IPS-20b (cell line): ENCODE measurements around the gene ARRDC5.

Experiments
- H3K27ac ChIP-seq: one replicate; pipeline ENCODE4 v1.5.1; 2013; ENCODE audit warnings: low read length
- H3K27me3 ChIP-seq: 2 replicates; pipeline ENCODE4 v1.6.1; 2013; ENCODE audit warnings: mild to moderate bottlenecking, low read length, inconsistent platforms; ENCODE audit not compliant: insufficient read depth
- H3K36me3 ChIP-seq: 2 replicates; pipeline ENCODE4 v1.6.1; 2013; ENCODE audit warnings: low read depth, mild to moderate bottlenecking, inconsistent platforms, low read length, moderate library complexity; ENCODE audit not compliant: insufficient read depth
- H3K4me1 ChIP-seq: 2 replicates; pipeline ENCODE4 v1.6.1; 2013; ENCODE audit warnings: mild to moderate bottlenecking, control low read depth, inconsistent platforms, low read length, moderate library complexity; ENCODE audit not compliant: insufficient read depth
- H3K4me3 ChIP-seq: 2 replicates; pipeline ENCODE4 v1.5.1; 2013; ENCODE audit warnings: mild to moderate bottlenecking, low read length, inconsistent platforms
- H3K9ac ChIP-seq: 2 replicates; pipeline ENCODE4 v1.6.1; 2013; ENCODE audit warnings: low read depth, mild to moderate bottlenecking, inconsistent platforms, low read length, moderate library complexity
- H3K9me3 ChIP-seq: 2 replicates; pipeline ENCODE4 v1.6.1; 2013; ENCODE audit warnings: mild to moderate bottlenecking, low read depth, low read length, inconsistent platforms; ENCODE audit not compliant: insufficient read depth

ARRDC5 gene

GRCh38 chr19:4843647-4843965 is 59.1 kb downstream of the ARRDC5 start:
- no peaks in the 10 kb centered on the region for H3K4me1 ChIP-seq
- no peak overlapping the region for H3K9ac ChIP-seq
- H3K4me3 ChIP-seq = no peak overlapping the region
- no peaks in the 10 kb centered on the region for H3K9me3 ChIP-seq
- no peak overlapping the region for H3K27ac ChIP-seq
- H3K27me3 ChIP-seq = no peaks in the 10 kb centered on the region
- H3K36me3 ChIP-seq = peaks cover 56% of the 10 kb centered on the region
